Fibroblast of skin of left biceps (primary cell): Measurements from ENCODE around the gene RTEL1.
"Not testable (repeated sequence)": the region's sequence is repeated elsewhere in the genome, so short reads cannot be mapped to it uniquely, and the experiment has no call there.

Experiments used
- DNase-seq, 2 experiments: peaks; one replicate each; pipeline ENCODE4 v3.0.0-alpha.2; 2013; ENCODE audit warnings: low read depth in 2 of 2

Gene RTEL1

GRCh38 chr20:63668351-63668750 lies 10.2 kb downstream of the RTEL1 start:
- DNase-seq, result no peak

- DNase-seq, result not testable (repeated sequence)
Measured at GRCh38 chr20:63671695-63672094, 13.6 kb downstream of the RTEL1 start.

GRCh38 chr20:63672666-63673065 lies 14.6 kb downstream of the RTEL1 start:
- no peak for DNase-seq

DNA sequence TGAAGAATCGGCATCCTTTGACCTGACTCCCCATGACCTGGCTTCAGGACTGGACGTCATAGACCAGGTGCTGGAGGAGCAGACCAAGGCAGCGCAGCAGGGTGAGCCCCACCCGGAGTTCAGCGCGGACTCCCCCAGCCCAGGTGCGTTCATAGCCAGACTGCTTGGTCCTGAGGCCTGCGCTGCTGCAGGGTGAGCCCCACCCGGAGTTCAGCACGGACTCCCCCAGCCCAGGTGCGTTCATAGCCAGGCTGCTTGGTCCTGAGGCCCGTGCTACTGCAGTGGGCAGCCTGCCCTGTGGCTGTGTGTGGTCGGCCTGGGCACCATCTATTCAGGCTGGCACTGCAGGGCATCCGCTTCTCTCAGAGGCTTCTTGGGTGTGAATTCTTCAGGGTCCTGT lies 15.8 kb downstream of the RTEL1 start:
- no peak for DNase-seq

GRCh38 chr20:63675681-63676368 lies 17.7 kb downstream of the RTEL1 start:
- DNase-seq, result no peak

DNA sequence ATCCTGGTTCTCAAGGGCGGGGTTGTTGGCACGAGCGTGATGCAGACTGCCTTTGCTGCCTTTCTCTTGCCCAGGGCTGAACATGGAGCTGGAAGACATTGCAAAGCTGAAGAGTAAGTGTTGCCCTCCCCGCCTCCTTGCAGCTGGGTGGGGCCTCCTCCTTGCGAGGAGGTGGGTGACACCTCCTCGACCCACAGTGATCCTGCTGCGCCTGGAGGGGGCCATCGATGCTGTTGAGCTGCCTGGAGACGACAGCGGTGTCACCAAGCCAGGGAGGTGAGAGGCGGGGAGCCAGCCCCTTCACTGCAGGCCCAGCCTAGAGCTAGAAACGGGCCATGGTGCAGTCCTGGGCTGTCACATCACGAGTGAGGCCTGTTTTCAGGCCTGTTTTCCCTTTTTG lies 20.0 kb downstream of the RTEL1 start:
- DNase-seq, result no peak

DNA sequence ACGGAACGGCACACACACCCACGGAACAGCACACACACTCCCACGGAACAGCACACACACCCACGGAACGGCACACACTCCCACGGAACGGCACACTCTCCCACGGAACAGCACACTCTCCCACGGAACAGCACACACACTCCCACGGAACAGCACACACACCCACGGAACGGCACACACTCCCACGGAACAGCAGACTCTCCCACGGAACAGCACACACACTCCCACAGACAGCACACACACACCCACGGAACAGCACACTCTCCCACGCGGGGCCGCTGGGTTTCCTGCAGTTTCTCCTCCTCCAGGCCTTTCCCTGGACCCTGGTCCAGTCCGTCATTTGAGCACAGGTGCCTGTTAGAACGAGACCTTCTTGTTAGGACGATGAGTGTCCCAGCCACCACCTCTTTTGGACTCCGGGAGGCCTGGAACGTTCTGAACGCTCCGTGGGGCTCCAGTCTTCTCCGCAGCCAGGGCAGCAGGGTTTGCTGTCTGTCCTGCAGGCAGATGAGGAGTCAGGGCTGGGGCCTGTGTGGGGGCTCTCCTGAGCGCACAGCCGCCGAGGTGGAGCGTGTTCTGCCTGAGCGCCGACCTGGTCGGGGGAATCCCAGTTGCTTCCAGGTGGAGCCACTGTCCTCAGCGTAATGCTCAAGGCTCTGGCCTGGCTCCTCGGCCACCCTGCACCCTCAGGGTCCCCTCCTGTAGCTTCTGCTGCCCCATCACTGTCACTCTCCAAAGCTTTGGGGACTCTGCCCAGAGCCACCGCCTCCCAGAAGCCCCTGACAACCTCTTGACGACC lies 20.8 kb downstream of the RTEL1 start:
- DNase-seq, result no peak

GRCh38 chr20:63679799-63680305 lies 21.7 kb downstream of the RTEL1 start:
- DNase-seq, result no peak

DNA sequence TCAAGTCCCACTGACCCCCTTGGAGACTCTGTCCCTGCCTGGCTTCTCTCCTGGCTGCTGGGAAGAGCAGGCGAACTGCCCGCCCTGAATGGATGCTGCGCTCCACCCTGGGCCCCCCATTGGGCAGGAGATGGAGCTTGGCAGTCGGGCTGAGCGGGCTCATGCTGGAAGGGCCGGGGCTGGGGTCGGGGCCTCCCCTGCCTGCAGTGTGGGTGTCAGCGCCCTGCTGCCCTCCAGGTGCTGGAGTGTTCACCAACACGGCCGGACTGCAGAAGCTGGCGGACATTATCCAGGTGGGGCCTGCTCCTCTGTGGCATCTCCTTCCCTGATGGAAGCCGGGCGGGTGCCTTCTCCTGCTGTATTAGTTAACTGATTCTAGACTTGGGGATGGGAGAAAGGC lies 22.3 kb downstream of the RTEL1 start:
- DNase-seq, result no peak

DNA sequence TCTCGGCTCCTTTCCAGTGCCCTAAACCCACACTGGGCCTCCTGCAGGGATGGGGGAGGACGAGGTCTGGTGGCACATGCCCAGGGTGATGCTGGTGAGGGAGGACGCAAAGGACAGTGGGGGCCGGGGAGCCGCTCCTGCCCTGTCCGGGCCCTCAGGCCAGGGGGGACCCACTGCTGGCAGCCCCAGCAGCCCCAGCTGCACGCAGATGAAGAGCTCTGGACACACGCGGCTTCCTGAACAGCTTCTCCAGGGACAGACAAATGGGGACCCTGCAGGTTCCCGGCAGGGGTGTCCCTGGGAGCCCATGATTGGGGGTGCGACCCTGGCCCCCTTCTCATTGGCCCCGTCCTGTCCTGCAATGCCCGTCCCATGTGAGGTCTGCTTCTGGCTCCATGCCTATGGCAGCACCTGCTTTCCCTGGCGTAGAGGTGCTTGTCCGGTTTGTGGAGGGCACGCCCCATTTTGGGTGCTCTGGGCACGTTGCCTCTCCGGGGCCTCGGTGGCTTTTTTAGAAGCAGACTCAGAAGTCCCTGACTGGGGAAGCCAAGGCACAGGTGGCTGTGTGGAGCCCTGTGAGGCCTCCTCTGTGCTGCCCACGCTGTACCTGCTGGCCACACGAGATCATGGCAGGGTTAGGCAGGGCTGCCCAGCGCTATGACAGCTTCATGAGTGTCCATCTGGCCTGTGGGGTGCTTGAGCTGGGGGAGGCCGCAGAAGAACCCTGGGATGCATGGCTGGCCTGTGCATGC lies 22.9 kb downstream of the RTEL1 start:
- DNase-seq, result no peak

- DNase-seq, result no peak
Measured at GRCh38 chr20:63681609-63682142, 23.6 kb downstream of the RTEL1 start.

DNA sequence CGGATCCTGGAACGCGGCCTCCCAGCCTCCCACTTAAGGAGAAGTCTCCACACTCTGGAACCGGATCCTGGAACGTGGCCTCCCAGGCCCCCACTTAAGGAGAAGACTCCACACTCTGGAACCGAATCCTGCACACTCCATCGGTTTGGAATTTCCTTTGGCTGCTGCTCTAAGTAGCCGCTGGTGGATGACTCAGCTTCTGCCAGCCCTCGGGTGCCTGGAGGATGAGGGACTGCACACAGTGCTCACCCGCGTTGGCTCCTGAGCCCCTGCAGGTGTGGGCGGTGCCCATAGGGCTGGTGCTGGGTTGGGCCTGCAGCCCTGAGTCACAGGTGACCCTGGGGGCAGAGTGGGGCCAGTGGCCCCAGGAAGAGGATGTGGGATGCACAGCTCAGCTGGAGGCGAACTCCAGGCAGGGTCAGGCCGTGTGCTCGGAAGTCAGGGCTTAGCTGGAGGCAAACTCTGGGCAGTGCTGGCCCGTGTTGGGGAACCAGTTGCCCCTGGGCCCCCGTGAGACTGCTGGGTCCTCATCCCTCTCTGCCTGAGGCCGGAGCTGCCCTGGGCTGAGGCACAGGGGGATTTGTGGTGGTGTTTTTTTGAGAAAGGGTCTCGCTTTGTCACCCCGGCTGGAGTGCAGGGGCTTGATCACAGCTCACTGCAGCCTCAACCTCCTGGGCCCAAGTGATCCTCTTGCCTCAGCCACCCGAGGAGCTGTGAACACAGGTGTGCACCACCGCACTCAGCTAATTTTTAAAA lies 24.4 kb downstream of the RTEL1 start:
- DNase-seq, result peak; percentile 87 to 88

GRCh38 chr20:63685269-63686026 lies 27.3 kb downstream of the RTEL1 start:
- no peak for DNase-seq

DNA sequence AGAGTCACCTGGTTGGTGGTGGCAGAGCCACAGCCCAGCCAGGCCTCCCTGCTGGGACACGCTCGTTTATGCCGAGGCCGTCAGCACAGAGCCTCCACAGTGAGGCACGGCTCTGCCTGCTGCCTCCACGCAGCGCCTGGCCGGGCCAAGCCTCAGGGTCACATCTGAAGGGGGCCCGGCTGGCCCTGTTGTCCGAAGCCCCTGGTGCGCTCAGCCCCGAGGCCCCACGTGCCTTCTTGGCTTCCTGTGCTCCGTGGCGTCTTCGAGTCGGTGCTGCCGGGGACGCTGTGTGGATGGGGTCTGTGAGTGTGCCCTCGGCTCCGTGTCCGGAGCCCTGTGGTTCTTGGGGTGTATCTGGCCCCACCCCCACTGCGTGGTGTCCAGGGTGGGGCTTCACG lies 28.0 kb downstream of the RTEL1 start:
- DNase-seq, result no peak

DNA sequence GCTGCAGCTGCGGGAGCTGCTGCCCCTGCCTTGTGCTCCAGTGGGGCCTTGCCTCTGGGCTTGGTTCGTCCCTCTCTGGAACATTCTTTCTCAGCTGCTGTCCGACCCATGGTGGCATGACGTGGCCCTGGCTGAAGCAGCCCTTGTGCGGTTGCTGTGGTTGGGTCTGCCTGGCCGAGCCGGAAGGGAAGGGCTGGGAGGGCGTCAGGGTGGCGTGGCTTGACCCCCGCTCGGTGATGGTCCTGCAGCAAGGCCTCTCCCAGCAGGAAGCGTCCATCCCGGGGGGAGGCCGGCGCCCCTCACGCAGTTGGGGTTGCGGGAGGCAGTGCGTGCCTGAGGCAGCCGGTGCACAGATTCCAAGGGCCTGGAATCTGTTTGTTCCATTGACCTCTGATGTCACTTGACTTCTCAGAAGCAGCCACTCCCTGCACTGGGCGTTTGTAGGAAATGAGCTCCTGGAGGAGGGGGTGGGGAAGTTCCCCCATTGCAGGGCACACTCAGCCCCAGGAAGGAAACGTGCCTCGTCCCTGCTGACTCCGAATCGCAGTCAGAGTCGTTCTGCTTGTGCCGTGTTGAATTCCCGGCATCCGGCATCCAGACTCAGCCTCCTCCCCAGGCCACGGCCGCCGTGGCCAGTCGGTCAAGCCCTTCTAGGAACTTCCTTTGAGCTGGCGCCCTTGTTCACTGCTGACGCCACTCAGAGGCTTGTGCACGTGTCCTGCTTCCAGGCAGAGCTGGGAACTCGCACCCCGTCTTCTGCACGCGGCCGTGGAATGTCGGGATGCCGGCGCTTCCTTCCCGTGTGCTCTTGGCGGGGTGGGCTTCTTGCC lies 28.6 kb downstream of the RTEL1 start:
- peak; percentile 6 to 9 for DNase-seq

DNA sequence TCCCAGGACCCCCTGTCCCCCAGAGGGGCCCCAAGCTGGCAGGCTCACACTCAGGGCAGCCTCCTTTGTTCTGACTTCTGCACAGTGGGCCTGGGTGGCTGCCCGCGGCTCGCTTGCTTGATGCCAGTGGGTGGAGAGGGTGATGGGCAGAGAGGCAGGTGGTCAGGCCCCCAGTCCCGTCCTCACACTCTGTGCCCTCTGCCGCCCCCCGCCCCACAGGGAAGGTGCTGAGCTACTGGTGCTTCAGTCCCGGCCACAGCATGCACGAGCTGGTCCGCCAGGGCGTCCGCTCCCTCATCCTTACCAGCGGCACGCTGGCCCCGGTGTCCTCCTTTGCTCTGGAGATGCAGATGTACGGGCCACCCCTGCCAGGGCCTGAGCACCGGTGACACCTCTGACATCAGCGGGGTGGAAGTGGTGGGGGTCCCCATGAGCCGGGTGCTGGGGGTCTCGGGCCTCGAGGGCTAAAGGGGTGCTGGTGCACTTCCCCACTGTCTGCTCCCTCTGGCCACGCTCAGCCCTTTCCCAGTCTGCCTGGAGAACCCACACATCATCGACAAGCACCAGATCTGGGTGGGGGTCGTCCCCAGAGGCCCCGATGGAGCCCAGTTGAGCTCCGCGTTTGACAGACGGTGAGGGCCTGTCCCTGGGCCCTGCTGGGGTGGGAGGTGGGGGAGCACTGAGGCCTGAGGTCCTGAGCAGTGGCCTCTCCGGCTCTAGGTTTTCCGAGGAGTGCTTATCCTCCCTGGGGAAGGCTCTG lies 29.5 kb downstream of the RTEL1 start:
- DNase-seq, result no peak

- DNase-seq, result no peak
Measured at GRCh38 chr20:63688228-63689045, 30.3 kb downstream of the RTEL1 start.
